HuH-7.5 (cell line): ENCODE data around the gene NEDD4.
A peak's percentile ranks its signal among the peaks of the same experiment; 100 is the strongest.
"Not testable (repeated sequence)": the region's sequence is repeated elsewhere in the genome, so short reads cannot be mapped to it uniquely, and the experiment has no call there.

Experiments used
- DNase-seq: peaks from one replicate; pipeline ENCODE4 v3.0.0; 2011; ENCODE audit warnings: low spot score

The NEDD4 gene

DNA sequence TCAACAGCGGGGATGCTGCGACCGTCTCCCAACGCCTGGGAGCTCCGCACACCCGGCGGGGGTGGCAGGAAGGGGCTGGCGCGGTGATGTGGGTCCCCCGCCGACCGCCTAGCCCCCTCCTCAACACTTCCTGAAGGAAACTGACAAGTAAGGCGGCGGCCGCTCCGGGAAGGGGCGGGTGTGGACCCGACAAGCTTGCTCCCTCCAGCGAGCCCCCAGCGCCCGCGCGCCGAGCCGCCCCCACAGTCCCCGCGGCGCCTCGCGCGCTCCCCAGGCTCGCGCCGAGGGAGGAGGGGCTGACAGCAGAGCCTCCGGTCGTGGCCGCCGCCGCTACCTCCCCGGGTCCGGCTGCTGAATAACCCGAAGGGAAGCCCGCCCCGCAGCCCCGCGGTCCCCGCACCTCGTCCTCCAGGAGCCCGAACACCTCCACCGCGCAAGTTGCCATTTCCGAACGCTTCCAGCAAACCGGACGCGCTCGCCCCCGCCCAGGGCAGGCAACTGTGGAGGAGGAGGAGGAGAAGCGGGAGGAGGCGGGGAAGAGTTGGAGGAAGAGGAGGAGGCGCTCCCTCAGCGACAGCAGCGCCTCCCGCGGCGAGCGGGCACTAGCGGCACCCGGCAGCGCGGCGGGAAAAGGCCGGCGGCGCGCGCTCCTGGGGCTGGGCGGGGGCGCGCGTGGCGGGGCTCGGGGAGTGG is at the start of gene NEDD4:
TSS of gene NEDD4 (minus strand) at position 502 of the 693 bp plus-strand sequence. CDS start at position 445, 57 bp downstream.
- DNase-seq = peak; percentile 83

DNA sequence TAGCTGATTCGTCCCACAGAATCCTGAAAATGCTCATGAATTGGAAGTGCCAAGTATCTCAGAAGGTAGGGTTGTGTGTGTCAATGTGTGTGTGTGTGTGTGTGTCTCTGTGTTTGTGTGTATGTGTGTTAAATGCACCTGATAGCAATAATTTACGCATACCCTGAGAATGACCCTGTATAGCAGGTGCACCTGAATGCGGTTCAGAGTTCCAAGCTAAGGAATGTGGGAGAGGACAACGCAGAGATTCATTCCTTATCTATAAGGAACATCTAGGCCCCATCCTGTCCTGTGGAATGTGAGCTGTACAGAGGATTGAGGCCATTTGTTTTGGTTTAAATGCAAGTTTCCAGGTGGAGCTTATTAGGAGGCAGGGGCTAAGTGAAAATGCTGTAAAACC is 49.1 kb upstream of the NEDD4 start:
- no peak for DNase-seq

DNA sequence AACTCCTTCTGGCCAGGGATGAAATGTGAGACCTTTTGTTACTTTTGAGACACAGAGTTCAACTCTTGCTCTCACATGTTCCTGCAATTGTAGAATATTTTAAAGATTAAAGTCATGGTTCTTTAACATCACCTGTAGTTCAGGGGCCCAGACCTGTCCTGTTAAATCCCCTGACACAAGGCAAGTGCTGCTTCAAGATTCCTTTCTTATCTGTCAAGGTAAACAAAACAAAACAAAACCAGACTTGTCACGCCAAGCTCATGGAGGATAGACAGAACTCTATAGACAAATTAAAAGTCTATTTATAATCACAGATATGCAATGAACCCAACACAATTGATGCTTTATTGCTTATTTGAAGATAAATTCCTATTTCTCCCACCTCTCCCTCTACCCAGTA is 48.6 kb upstream of the NEDD4 start:
- no peak for DNase-seq

DNA sequence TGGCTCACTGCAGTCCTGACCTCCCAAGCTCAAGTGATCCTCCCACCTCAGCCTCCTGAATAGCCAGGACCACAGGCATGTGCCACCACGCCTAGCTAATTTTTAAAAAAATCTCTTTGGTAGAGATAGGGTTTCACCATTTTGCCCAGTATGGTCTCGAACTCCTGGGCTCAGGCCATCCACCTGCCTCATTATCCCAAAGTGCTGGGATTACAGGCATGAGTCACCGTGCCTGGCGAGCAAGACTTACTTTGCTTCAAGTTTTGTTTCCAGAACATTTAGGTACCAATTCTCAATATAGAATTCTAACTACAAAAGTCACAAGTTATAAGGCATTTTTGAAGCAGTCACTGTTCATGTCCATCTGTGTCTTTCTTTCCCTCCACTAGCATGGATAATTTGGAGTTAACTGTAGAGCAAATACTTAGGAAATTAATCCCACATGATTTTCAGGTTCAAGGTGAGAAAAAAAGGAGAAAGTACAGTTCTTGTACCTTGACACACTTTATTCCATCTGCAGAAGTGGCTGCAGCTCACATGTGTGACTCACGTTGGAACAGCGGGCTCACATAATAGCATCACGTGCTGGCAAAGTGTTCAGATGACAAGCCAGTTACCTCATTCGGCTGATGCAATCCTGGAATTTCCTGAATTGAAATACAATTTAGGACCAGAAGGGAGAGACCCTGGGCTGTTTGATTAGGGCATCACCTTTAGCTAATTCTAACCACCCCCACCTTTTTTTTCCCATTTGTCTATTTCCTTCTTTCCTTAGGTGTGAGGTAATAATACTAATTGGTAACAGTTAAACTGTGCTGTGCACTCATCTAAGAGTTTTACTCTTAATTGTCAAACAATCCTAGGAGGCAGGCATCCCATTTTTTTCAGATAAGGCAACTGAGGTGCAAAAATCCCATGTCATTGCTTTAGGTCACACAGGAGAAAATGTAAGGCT is 46.9 kb upstream of the NEDD4 start:
- no peak for DNase-seq

DNA sequence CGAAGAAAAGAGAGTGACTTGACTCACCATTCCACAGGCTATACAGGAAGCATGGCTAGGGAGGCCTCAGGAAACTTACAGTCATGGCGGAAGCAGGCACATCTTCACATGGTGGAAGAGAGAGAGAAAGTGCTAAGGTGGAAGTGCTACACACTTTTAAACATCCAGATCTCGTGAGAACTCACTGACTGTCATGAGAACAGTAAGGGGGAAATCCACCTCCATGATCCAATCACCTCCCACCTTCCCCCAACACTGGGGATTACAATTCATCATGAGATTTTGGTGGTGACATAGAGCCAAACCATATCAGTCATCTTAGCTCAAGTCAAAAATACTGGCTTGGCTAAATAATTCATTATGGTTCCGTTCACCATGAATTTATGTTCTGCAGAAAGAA is 45.3 kb upstream of the NEDD4 start:
- DNase-seq = no peak

DNA sequence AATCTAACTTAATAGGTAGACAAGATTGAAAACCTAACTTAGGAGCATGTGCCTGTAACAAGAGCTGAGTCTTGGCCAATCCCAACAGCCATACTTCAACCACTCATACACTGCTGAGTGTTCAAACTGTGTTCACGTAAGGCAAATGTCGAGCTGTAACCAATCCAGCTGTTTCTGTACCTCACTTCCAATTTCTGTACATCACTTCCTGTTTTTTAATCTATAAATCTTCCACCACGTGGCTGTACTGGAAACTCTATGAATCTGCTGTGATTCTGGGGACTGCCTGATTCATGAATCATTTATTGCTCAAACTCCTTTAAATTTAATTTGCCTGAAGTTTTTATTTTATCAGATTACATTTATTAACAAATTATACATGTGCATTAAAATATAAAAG is 44.6 kb upstream of the NEDD4 start:
- no peak for DNase-seq

DNA sequence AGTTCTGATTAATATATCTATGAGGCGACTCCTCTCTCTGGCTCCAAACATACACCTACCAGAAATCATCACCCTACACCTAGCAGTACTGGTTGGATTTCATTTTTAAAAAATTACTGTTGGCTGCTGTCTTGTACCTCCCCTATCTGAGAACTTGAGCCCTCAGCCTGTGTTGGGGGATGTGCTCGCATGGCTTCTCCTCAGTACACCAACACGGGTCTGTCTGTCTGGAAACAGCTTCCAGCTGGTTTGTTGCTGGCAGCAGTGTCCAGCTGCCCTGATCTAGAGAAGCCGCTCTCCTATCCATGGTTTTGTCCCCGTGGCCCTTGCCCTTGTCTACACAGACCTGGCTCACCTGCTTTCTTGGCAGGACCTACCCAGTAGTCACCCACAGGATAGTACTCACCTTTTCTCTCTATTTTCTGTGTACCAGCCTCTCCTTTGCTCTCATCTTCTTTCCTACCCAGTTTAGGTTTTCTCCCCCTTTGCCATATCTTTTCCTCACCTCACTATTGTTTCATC is 43.2 kb upstream of the NEDD4 start:
- no peak for DNase-seq

DNA sequence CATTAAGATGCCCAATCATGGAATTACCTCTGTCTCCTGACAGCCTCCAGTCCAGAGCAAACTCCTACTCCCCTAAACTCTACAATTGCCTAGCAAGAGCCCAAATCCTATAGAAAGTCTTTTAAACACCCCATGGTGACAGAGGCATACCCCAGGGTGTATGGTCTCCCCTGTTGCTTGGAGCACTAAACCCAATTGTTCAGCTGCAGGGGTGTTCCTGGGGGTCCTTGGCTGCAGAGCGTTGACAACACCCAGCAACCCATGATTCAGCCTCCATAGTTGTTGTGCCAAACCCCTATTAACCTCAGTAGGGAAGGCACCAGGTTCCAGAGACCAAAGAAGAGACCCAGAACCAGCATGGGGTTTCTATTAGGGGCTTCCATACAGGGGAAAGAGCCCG is 41.8 kb upstream of the NEDD4 start:
- no peak for DNase-seq

DNA sequence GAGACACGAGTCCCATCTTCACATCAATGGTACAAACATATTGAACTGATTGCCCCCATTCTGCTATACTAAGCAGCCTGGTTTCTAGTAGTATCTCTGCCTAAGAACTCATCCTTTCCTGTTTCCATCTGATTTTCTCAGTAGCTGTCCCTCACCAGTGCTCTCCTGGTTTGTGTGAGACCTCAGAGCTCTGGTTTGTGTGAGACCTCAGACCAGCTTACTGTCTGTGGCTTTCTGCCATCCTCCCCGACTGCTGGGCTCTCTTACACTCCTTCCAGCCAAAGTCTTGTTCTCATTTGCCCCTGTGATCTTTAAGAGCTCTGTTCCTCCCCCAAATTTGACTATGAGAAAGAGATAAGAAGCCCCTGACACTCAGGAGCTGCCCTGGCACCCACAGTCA is 41.1 kb upstream of the NEDD4 start:
- no peak for DNase-seq

DNA sequence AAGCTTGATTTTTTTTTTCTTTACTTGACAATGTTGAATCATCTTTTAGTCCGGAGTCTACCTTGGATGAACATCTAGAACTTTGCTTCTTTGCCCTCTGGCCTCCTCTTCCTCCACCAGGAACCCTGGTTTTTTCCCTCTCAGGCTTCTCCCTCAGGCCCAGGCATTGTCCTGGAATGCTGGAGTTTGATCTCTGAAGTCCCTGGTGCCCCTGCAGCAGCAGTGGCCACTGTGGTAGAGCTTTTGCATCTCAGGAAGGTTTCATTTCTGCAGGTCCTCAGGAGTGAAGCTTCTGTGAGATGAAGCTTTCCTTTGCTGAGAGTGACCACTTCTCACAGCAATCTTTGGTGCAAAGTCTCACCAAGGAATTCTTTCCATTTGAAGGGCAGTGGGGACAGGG is 39.0 kb upstream of the NEDD4 start:
- DNase-seq = no peak

DNA sequence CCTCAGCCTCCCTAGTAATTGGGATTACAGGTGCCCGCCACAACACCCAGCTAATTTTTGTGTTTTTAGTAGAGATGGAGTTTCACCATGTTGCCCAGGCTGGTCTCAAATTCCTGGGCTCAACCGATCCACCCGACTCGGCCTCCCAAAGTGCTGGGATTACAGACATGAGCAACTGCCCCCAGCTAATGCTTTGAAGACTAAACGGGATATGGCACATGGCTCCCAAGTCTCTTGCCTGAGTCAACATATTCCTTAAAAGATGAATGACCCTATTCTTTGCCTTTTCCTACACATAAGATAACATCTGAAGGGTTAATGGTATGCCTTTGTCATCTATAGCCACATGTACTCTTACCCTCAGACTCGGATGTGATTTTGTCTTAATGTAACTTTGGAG is 38.4 kb upstream of the NEDD4 start:
- no peak for DNase-seq

DNA sequence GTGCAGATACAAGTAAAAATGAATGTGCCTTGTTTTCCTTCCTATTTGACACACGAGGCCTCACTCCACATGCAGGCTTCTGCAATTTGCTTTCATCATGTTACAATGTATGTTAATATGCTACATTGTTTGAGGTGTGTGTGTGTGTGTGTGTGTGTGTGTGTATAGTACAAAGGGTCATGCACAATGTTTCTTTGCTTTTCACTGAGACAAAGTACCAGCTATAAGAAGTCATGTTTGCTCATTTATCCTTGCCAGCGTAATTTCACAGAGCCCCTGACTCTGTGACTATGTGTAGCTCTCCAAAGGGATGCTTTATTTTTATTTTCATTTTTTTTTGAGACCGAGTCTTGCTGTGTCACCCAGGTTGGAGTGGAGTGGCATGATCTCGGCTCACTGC is 38.0 kb upstream of the NEDD4 start:
- no peak for DNase-seq

DNA sequence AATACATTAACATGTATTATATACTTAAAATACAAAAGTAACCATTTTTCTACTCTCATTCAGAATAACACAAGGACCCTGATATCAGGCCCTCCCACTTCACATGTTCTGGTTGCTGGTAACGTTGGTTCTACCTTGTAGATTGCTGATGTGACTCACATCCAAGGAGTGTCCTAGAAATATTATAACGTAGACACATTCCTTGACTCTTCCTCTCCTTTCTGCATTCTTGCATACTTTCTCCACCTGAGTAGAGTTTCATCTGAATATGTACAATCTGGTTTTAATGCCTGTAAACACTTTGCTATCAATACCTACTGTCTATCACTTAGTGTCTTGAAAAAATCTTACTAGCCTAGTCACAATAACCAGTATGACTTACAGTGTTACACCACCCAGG is 35.0 kb upstream of the NEDD4 start:
- DNase-seq = no peak

DNA sequence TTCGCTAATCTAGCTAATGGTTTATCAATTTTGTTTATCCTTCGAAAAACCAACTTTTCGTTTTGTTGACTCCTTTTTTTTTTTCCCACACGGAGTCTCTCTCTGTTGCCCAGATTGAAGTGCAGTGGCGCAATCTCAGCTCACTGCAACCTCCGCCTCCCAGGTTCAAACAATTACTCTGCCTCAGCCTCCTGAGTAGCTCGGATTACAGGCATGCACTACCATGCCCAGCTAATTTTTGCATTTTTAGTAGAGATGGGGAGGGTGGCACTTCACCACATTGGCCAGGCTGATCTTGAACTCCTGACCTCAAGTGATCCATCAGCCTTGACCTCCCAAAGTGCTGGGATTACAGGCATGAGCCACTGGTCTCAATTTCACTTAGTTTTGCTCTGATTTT is 29.7 kb upstream of the NEDD4 start:
- DNase-seq = not testable (repeated sequence)

DNA sequence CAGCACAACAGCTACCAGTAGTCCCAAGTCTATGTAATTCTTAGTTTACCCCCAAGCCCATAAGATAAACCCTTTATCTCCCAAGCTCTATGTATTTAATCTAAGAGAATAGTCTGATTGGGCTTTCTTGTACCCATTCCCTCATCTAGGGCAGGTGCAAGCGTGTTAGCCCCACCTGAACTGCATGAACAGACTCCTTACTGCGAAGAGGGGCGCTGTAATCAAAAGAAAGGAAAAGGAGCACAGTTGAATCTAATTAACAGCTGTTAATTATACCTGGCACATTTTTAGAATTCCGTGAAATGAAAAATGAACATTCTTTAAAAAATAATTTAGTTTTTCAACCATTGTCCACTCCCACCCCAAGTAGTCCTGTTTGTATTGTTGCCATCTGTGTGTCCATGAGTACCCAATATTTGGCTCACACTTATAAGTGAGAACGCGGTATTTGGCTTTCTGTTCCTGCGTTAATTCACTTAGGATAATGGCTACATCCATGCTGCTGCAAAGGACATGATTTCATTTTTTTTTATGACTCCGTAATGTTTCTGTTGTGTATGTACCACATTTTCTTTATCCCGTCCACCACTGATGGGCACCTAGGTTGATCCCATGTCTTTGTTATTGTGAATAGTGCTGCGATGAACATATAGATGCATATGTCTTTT is 26.5 kb upstream of the NEDD4 start:
- no peak for DNase-seq

DNA sequence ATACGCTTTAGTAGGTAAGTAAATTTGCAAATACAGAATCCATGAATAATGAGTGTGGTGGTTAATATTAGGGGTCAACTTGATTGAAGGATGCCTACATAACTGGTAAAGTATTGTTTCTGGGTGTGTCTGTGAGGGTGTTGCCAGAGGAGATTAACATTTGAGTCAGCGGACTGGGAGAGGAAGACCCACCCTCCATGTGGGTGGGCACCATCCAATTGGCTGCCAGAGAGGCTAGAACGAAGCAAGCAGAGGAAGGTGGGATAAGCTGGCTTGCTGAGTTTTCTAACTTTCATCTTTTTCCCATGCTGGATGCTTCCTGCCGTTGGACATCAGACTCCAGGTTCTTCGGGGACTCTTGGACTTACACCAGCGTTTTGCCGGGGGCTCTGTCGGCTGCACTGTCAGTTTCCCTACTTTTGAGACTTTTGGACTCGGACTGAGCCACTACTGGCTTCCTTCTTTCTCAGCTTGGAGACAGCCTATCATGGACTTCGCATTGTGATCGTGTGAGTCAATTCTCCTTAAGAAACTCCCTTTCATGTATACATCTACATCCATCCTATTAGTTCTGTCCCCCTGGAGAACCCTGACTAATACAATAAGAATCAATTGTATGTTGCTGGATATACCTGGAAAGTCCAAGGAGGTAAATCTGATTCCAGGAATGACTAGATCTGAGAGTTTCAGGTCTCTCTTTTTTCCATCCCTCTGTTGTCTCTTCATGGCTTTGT is 25.8 kb upstream of the NEDD4 start:
- no peak for DNase-seq

DNA sequence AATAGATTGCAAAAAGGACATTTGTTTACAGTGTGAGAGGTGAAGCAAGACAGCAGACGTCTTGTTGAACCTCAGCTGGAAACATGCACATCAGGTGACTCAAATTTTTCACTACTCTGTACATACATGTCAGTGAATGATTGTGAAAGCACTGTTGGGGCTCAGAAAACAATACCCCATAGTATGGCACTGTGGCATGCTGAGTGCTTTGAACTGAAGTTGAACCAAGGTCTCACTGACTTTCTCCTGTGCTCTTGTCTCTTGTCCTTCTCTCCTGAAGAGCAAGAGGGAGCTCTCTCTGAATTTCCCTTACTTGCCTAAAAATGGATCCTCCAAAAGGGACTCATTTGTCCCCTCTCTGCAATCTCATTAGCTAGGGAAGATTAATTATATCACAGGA is 24.5 kb upstream of the NEDD4 start:
- DNase-seq = no peak

DNA sequence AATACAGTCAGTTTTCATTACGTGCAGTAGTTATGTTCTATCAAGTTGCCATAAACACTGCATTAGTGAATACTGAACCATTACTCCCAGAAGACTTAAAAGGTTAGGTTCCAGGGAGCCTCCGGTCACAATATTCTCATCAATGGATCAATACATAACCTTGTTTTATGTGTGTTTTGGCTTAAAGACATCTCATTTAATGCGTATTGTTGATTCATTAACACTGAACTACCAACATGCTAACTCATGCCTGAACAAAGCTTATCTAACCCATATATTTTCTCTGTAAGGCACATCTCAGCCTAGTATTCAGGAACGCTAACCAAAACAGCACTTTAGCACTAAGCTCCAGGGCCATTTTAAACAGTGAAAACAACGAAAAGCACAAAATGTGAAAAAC is 24.1 kb upstream of the NEDD4 start:
- DNase-seq = no peak

DNA sequence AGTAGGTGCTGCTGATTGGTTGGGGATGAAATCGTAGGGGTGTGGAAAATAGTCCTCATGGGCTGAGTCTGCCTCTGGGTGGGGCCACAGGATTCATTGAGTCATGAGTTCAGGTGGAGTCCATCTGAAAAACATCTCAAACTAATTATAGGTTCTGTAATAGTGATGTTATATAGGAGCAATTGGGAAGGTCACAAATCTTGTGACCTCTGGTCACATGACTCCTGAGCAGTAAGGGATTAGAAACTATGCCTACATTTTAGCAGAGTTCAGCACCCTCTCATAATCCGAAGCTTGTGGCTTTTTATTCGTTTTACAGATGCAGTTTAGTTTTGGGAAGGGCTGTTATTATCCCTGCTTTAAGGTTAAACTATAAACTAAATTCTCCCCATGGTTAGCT is 22.9 kb upstream of the NEDD4 start:
- DNase-seq = no peak

DNA sequence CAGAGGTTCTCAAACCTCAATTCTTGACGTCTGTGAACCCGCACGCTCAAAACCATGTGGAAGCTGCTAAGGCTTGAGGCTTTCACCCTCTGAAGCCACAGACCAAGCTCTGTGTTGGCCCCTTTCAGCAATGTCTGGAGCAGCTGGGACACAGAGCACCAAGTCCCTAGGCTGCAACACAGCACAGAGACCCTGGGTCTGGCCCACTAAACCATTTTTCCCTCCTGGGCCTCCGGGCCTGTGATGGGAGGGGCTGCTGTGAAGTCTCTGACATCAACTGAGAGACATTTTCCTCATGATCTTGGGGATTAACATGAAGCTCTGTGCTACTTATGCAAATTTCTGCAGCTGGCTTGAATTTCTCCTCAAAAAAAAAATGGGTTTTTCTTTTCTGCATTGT is 21.3 kb upstream of the NEDD4 start:
- no peak for DNase-seq

DNA sequence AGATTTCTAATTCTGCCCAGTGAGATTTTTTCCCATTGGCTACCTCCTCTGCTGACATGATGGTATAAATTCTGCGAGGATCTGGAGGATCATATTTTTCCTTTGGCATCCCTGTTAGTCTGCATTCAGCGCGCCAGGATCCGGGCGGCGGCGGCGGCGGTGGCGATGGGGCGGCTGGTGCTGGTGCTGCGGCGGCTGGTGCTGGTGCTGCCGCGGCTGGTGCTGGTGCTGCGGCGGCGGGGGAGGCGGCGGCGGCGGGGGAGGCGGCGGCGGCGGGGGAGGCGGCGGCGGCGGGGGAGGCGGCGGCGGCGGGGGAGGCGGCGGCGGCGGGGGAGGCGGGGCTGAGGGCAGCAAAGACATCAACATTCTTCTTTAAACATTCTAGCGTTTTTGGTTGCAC is 13.6 kb upstream of the NEDD4 start:
- not testable (repeated sequence) for DNase-seq

DNA sequence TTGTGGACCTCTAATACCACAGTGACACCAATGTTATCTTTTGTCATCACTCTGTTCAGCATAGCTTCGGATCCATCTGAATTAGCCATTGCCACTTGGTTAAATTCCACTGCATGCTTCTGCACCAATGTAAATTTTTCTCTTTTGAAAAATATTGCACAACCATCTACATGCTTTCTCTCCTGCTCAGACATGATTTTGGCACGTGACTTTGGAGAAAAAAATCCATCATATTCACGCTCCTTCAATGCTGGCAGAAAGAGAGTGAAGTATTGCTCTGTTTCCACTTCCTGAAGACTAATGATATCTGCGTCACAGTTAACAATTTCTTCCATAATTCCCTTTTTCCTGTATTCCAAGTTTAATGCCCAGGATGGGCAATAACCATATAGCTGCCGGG is 13.0 kb upstream of the NEDD4 start:
- DNase-seq = not testable (repeated sequence)
